K562 (cell line): ENCODE results near the gene FRRS1L. TPM values are rescaled to one million over a fixed set of nuclear protein-coding genes. Genes with fewer than 3 reads are reported as not detected.
A peak's percentile ranks its signal among the peaks of the same experiment; 100 is the strongest.

Experiments used
- CREB1 ChIP-seq, 2 experiments: sonication (generic) in 1 of 2; formaldehyde crosslinking in 1 of 2; IDR thresholded peaks; 2 replicates each; pipeline versions ENCODE4 v1.6.1 to v1.8.0; 2012 to 2022; ENCODE audit warnings: inconsistent platforms in 1 of 2, mild to moderate bottlenecking in 1 of 2, missing genetic modification reagents in 1 of 2, moderate library complexity in 1 of 2
- DMBX1 ChIP-seq: fragments of 250-450 bp; sonication (Bioruptor Pico); IDR thresholded peaks from 2 replicates; pipeline ENCODE4 v1.8.0; 2022; ENCODE audit warnings: inconsistent platforms, mild to moderate bottlenecking, moderate library complexity, borderline replicate concordance
- FOXP1 ChIP-seq: sonication (generic); formaldehyde crosslinking; IDR thresholded peaks from 2 replicates; pipeline ENCODE4 v1.8.0; 2022; ENCODE audit warnings: mild to moderate bottlenecking, missing genetic modification reagents
- HCFC1 ChIP-seq: IDR thresholded peaks from 2 replicates; pipeline ENCODE4 v1.6.1; 2012; ENCODE audit warnings: low read depth, low read length, improper control_type of control experiment
- HNRNPLL ChIP-seq: fragments of 200-400 bp; formaldehyde crosslinking; IDR thresholded peaks from 2 replicates; pipeline ENCODE4 v1.6.1; 2017; ENCODE audit warnings: low read length, low read depth, mild to moderate bottlenecking; ENCODE audit not compliant: poor library complexity, severe bottlenecking
- NCOA4 ChIP-seq: fragments of 450-650 bp; IDR thresholded peaks from 2 replicates; pipeline ENCODE4 v1.6.1; 2018; ENCODE audit warnings: mild to moderate bottlenecking; ENCODE audit not compliant: partially characterized antibody
- NCOR1 ChIP-seq: fragments of 450-650 bp; IDR thresholded peaks from 2 replicates; pipeline ENCODE4 v1.6.1; 2016; ENCODE audit warnings: mild to moderate bottlenecking, moderate library complexity
- RREB1 ChIP-seq: fragments of 250-450 bp; sonication (Bioruptor Pico); IDR thresholded peaks from 2 replicates; pipeline ENCODE4 v1.4.0; 2020
- SMARCC2 ChIP-seq: fragments of 450-650 bp; IDR thresholded peaks from 2 replicates; pipeline ENCODE4 v1.6.1; 2017; ENCODE audit warnings: antibody characterized with exemption, moderate library complexity, mild to moderate bottlenecking, low read depth
- TCF3 ChIP-seq: sonication (generic); formaldehyde crosslinking; IDR thresholded peaks from 2 replicates; pipeline ENCODE4 v1.4.0; 2020; ENCODE audit warnings: mild to moderate bottlenecking, missing genetic modification reagents
- ZNF518B ChIP-seq: fragments of 250-450 bp; sonication (Bioruptor Pico); IDR thresholded peaks from 2 replicates; pipeline ENCODE4 v1.5.0; 2021; ENCODE audit warnings: mild to moderate bottlenecking, moderate library complexity
- ZNF696 ChIP-seq: fragments of 250-450 bp; sonication (Bioruptor Pico); conservative IDR thresholded peaks from 2 replicates; pipeline ENCODE4 v1.4.0; 2020; ENCODE audit warnings: mild to moderate bottlenecking, moderate library complexity
- polyA plus RNA-seq, 8 experiments: library from polyadenylated mRNA; depleted of rRNA in 4 of 8; stranded (reverse) in 5 of 8; unstranded in 3 of 8; fragments of >200 nt; fragmentation: Nextera tagmentation in 2 of 8; fragmentation: Illumina TruSeq in 1 of 8; extraction: Ambion mirVana in 2 of 8; extraction: Trizol in 1 of 8; gene quantifications; 2 replicates each; pipeline versions ENCODE4 v1.2.1 to v1.2.3, GENCODE V29; 2011 to 2014; ENCODE audit warnings: inconsistent platforms in 1 of 8, missing spikeins in 1 of 8
- total RNA-seq, 7 experiments: library from RNA; depleted of rRNA in 6 of 7; stranded (reverse); fragments of >200 nt in 6 of 7; fragmentation: Illumina TruSeq in 2 of 7; extraction: Trizol in 2 of 7; gene quantifications; 2 replicates each; pipeline versions ENCODE4 v1.2.1 to v1.2.3, GENCODE V29; 2011 to 2021; ENCODE audit warnings: low replicate concordance in 1 of 7

The FRRS1L gene
- total and polyA plus RNA-seq, 9 of the 15 experiments (the other 6 are each of a cell fraction or from before 2014, with no cell fraction given), result under 0.01 to 0.04 (median 0.03) TPM; not detected in 5

GRCh38 chr9:109134167-109134578, 32.9 kb downstream of the FRRS1L start (continued):
- no peak for TF ChIP-seq RREB1 (CRISPR knock-in tag)
- TF ChIP-seq NCOA4, result no peak
- no peak for TF ChIP-seq ZNF518B (CRISPR knock-in tag)
- TF ChIP-seq HNRNPLL, result no peak
- TF ChIP-seq SMARCC2, result peak; percentile 96
- peak; percentile 92 for TF ChIP-seq NCOR1
- TF ChIP-seq FOXP1 (CRISPR knock-in tag), result no peak
- peak; percentile 93 for TF ChIP-seq TCF3 (CRISPR knock-in tag)
- TF ChIP-seq DMBX1 (CRISPR knock-in tag), result no peak
- TF ChIP-seq ZNF696 (CRISPR knock-in tag), result no peak
- TF ChIP-seq CREB1 (IDR thresholded peaks at IDR 0.05), result peak; percentile 51; the same call in 1 of the 2 replicates
- no peak for TF ChIP-seq CREB1 (CRISPR knock-in tag; IDR thresholded peaks at IDR 0.05)
- no peak for TF ChIP-seq HCFC1
